Natural killer cell (primary cell): ENCODE measurements around the gene DOK1. TPM values are rescaled to one million over a fixed set of nuclear protein-coding genes. Genes with fewer than 3 reads are reported as not detected.

Source experiments
- ATAC-seq, 3 donors: fragments of 150-1000 bp in 2 of 3; fragments of 200-7000 bp in 1 of 3; cut with Tn5 transposase; 1 replicate in 1 of 3; 2 replicates in 2 of 3; pipeline ENCODE4 v1.10.0; 2021; ENCODE audit warnings: mild to moderate bottlenecking in 2 of 3, moderate library complexity in 2 of 3
- DNase-seq, 2 donors: peaks; one replicate each; pipeline versions ENCODE4 v3.0.0 to v3.0.0-alpha.2; 2013 to 2021; ENCODE audit warnings: mixed read lengths in 1 of 2
- H3K27ac ChIP-seq: one replicate; pipeline ENCODE4 v1.5.1; 2013; ENCODE audit warnings: mild to moderate bottlenecking, low read length
- H3K27me3 ChIP-seq: one replicate; pipeline ENCODE4 v1.6.1; 2013; ENCODE audit warnings: low read length; ENCODE audit not compliant: control insufficient read depth, insufficient read depth
- H3K36me3 ChIP-seq: one replicate; pipeline ENCODE4 v1.6.1; 2013; ENCODE audit warnings: low read length; ENCODE audit not compliant: control insufficient read depth, insufficient read depth
- H3K4me1 ChIP-seq: one replicate; pipeline ENCODE4 v1.6.1; 2013; ENCODE audit warnings: low read length; ENCODE audit not compliant: control insufficient read depth, insufficient read depth
- H3K4me3 ChIP-seq: one replicate; pipeline ENCODE4 v1.5.1; 2013; ENCODE audit warnings: low read length
- H3K9me3 ChIP-seq: one replicate; pipeline ENCODE4 v1.6.1; 2013; ENCODE audit warnings: low read length; ENCODE audit not compliant: control insufficient read depth, insufficient read depth
- H3K27ac Mint-ChIP-seq, 2 donors: one replicate each; pipeline ENCODE4 v1.8.0; 2022; ENCODE audit warnings: mild to moderate bottlenecking in 2 of 2, mixed read lengths in 2 of 2, moderate library complexity in 1 of 2
- H3K27me3 Mint-ChIP-seq, 2 donors: one replicate each; pipeline ENCODE4 v1.8.0; 2022; ENCODE audit warnings: low read depth in 2 of 2, mixed read lengths in 2 of 2
- H3K36me3 Mint-ChIP-seq: one replicate; pipeline ENCODE4 v1.8.0; 2022; ENCODE audit warnings: mixed read lengths
- H3K4me1 Mint-ChIP-seq, 2 donors: one replicate each; pipeline ENCODE4 v1.8.0; 2022; ENCODE audit warnings: mixed read lengths in 2 of 2
- H3K4me3 Mint-ChIP-seq: one replicate; pipeline ENCODE4 v1.8.0; 2022; ENCODE audit warnings: mild to moderate bottlenecking, moderate library complexity, mixed read lengths
- H3K9me3 Mint-ChIP-seq, 2 donors: one replicate each; pipeline ENCODE4 v1.8.0; 2022; ENCODE audit warnings: mixed read lengths in 2 of 2
- WGBS: methylation state at CpG from one replicate; pipeline ENCODE4 v1.1.7; 2013; ENCODE audit warnings: missing lambda C conversion rate; ENCODE audit not compliant: insufficient coverage; 5-methylcytosine and 5-hydroxymethylcytosine counted together
- intact Hi-C: fragments of 100-400 bp; cut with micrococcal nuclease; formaldehyde crosslinking; loops from one replicate; pipeline ENCODE4 v1.14.2; 2022
- total RNA-seq, 4 donors: library from RNA; stranded (reverse); fragments of 120-200 nt in 1 of 4; gene quantifications; one replicate each; pipeline versions ENCODE4 v1.2.3 to v1.2.4, GENCODE V29; 2013 to 2022
- TF ChIP-seq, protein P1 (sequence below): fragments of 200-600 bp; IDR thresholded peaks from one replicate; pipeline ENCODE4 v1.8.0; 2022; ENCODE audit warnings: antibody characterized with exemption

DOK1 gene
- total RNA-seq, 3 donors from 2014 or later (not counting 1 experiment from before 2014, with no cell fraction given) = 17.4 to 24.9 (median 23.9) TPM

DNA sequence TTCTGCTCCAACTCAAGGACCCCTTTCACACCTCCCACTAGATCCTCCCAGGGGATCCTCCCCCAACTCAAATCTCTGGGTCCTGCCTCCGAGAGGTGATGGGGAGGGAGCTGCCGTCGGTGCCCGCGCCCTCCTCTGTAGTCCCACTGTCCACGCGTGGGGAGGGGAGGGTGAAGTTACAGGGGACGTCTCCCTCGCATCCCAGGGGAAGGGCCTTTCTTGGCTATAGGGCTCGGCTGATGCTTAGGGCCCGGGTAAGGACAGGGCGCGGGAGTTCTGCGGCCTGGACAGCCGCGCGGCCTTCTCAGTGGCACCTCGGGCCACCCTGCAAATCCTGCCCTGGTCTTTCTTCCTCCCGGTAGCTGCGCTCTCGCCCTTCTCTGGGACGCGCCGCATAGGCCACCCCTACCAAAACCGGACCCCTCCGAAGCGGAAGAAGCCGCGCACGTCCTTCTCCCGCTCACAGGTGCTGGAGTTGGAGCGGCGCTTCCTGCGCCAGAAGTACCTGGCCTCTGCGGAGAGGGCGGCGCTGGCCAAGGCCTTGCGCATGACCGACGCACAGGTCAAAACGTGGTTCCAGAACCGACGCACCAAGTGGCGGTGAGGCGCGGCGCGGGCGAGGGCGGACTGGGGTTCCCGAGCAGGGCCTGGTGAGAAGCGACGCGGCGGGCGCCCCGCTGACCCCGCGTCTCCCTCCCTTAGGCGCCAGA lies 39.1 kb upstream of the DOK1 start:
- H3K36me3 Mint-ChIP-seq = no peaks in the 10 kb centered on the region
- H3K9me3 ChIP-seq = no peaks in the 10 kb centered on the region
- no peaks in the 10 kb centered on the region for H3K9me3 Mint-ChIP-seq
- H3K4me1 ChIP-seq = peaks cover 31% of the 10 kb centered on the region
- 7% methylated on average over 60 of the region's 60 CpGs for WGBS
- no peak overlapping the region for H3K27ac ChIP-seq
- no peaks in the 10 kb centered on the region for H3K36me3 ChIP-seq
- H3K27me3 ChIP-seq = peaks cover 66% of the 10 kb centered on the region
- TF ChIP-seq, protein P1, sequence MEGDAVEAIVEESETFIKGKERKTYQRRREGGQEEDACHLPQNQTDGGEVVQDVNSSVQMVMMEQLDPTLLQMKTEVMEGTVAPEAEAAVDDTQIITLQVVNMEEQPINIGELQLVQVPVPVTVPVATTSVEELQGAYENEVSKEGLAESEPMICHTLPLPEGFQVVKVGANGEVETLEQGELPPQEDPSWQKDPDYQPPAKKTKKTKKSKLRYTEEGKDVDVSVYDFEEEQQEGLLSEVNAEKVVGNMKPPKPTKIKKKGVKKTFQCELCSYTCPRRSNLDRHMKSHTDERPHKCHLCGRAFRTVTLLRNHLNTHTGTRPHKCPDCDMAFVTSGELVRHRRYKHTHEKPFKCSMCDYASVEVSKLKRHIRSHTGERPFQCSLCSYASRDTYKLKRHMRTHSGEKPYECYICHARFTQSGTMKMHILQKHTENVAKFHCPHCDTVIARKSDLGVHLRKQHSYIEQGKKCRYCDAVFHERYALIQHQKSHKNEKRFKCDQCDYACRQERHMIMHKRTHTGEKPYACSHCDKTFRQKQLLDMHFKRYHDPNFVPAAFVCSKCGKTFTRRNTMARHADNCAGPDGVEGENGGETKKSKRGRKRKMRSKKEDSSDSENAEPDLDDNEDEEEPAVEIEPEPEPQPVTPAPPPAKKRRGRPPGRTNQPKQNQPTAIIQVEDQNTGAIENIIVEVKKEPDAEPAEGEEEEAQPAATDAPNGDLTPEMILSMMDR = no peak
- intact Hi-C loops = no loop called here
- peak overlapping the region; percentile 75 for H3K4me3 Mint-ChIP-seq
- ATAC-seq = peak in 2 of 3 donors; percentile 16 to 40
- no peak overlapping the region for H3K4me3 ChIP-seq
- DNase-seq = peak in 1 of 2 donors; percentile 38
- peaks cover 73 to 82% of the 10 kb centered on the region in 2 donors for H3K27me3 Mint-ChIP-seq
- peaks cover 10 to 20% of the 10 kb centered on the region in 2 donors for H3K4me1 Mint-ChIP-seq
- H3K27ac Mint-ChIP-seq = no peak overlapping the region

DNA sequence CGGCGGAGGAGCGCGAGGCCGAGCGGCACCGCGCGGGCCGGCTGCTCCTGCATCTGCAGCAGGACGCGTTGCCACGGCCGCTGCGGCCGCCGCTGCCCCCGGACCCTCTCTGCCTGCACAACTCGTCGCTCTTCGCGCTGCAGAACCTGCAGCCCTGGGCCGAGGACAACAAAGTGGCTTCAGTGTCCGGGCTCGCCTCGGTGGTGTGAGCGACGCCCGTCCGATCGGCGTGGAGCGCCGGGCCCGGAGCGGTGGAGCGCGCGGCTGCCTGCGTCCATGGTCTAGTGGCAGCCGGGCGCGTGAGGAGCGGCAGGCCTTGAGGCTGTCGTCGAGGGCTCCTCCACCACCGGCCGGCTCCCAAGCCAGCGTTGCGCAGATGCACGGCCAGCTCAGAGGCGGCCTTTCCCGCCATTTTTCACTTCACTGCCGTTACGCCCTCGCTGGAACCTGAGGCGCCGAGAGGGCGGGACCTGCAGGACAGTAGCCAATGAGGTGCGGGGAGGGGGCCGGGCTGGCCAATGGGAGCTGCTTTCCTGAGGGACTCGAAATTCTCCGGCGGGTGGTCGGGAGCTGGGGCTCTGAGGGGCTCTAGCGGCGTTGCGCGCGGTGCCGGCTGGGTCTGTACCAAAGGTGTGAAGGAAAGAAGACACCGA lies 38.4 kb upstream of the DOK1 start:
- Histone ChIP-seq H3K27me3 (peaks cover 65% of the 10 kb centered on the region), H3K27ac (no peak overlapping the region), H3K9me3 (no peaks in the 10 kb centered on the region), H3K4me3 (peak overlapping the region; percentile 21), H3K36me3 (no peaks in the 10 kb centered on the region), H3K4me1 (peaks cover 31% of the 10 kb centered on the region)
- no peaks in the 10 kb centered on the region for H3K9me3 Mint-ChIP-seq
- no peak overlapping the region for H3K27ac Mint-ChIP-seq
- intact Hi-C loops = loop anchor here (1.0 kb wide), 1 partner anchor 13 kb away; the partner anchor contains the start of genes AUP1 and HTRA2
- peak; percentile 65 to 79 for DNase-seq
- TF ChIP-seq, protein P1 = no peak
- 4% methylated on average over 72 of the region's 72 CpGs for WGBS
- H3K4me1 Mint-ChIP-seq = peaks cover 10 to 20% of the 10 kb centered on the region in 2 donors
- H3K36me3 Mint-ChIP-seq = no peaks in the 10 kb centered on the region
- H3K27me3 Mint-ChIP-seq = peaks cover 73 to 78% of the 10 kb centered on the region in 2 donors
- peak; percentile 79 to 88 (median 86) for ATAC-seq
- H3K4me3 Mint-ChIP-seq = peak overlapping the region; percentile 86

DNA sequence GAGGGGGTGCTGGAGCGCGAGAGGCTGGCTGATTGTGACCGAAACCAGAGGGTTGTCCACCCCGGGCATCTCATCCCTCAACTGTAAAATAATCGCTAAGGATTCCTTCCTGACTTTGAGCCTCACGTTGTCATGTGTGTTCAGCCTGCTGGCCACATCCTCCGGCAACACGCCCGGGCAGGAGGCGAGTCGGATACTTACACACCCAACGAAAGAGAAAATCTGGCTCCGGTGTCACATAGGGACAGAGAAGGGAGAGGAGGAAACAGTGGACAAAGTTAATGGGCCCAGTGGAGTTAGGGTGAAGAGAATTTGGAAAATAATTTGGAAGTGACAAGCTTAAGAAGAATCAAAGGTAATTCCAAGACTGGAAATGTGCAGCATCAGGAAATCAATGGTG lies 37.9 kb upstream of the DOK1 start:
- no peak for ATAC-seq
- intact Hi-C loops = loop anchor here (1.0 kb wide), 1 partner anchor 13 kb away; the partner anchor contains the start of genes AUP1 and HTRA2
- H3K4me1 Mint-ChIP-seq = peaks cover 10 to 20% of the 10 kb centered on the region in 2 donors
- H3K4me3 ChIP-seq = peak overlapping the region; percentile 21
- peaks cover 31% of the 10 kb centered on the region for H3K4me1 ChIP-seq
- H3K9me3 Mint-ChIP-seq = no peaks in the 10 kb centered on the region
- peaks cover 68 to 72% of the 10 kb centered on the region in 2 donors for H3K27me3 Mint-ChIP-seq
- H3K36me3 Mint-ChIP-seq = no peaks in the 10 kb centered on the region
- no peak overlapping the region for H3K27ac Mint-ChIP-seq
- H3K36me3 ChIP-seq = no peaks in the 10 kb centered on the region
- peak overlapping the region; percentile 86 for H3K4me3 Mint-ChIP-seq
- TF ChIP-seq, protein P1 = no peak
- H3K27me3 ChIP-seq = peaks cover 61% of the 10 kb centered on the region
- no peaks in the 10 kb centered on the region for H3K9me3 ChIP-seq
- WGBS = 67% methylated on average over 13 of the region's 13 CpGs
- no peak overlapping the region for H3K27ac ChIP-seq
- no peak for DNase-seq
